Liver (tissue), 3 donors: ENCODE data around the gene MAN2C1.
"Not testable (repeated sequence)": the region's sequence is repeated elsewhere in the genome, so short reads cannot be mapped to it uniquely, and the experiment has no call there.

Experiments
- EGR1 ChIP-seq, 2 donors: IDR thresholded peaks; 2 replicates each; pipeline ENCODE4 v1.6.1; 2016 to 2018; ENCODE audit warnings: antibody characterized with exemption in 2 of 2, low read depth in 2 of 2
- FOXA2 ChIP-seq: IDR thresholded peaks from 2 replicates; pipeline ENCODE4 v1.6.1; 2016; ENCODE audit warnings: antibody characterized with exemption
- GABPA ChIP-seq, 2 donors: IDR thresholded peaks in 1 of 2; conservative IDR thresholded peaks in 1 of 2; 2 replicates each; pipeline ENCODE4 v1.6.1; 2016; ENCODE audit warnings: antibody characterized with exemption in 2 of 2, mild to moderate bottlenecking in 1 of 2, moderate library complexity in 1 of 2
- JUND ChIP-seq, 2 donors: IDR thresholded peaks; 2 replicates each; pipeline ENCODE4 v1.6.1; 2016; ENCODE audit warnings: antibody characterized with exemption in 2 of 2
- NR2F2 ChIP-seq: IDR thresholded peaks from 2 replicates; pipeline ENCODE4 v1.6.1; 2016; ENCODE audit warnings: antibody characterized with exemption
- RAD21 ChIP-seq, 2 donors: IDR thresholded peaks; 2 replicates each; pipeline ENCODE4 v1.6.1; 2016; ENCODE audit warnings: antibody characterized with exemption in 2 of 2, mild to moderate bottlenecking in 2 of 2
- RXRA ChIP-seq, 2 donors: IDR thresholded peaks; 2 replicates each; pipeline ENCODE4 v1.6.1; 2017 to 2018; ENCODE audit warnings: antibody characterized with exemption in 2 of 2, mild to moderate bottlenecking in 1 of 2
- SP1 ChIP-seq: IDR thresholded peaks from 2 replicates; pipeline ENCODE4 v1.6.1; 2018; ENCODE audit warnings: antibody characterized with exemption, mild to moderate bottlenecking
- TF ChIP-seq, protein P1 (sequence below): fragments of 150-350 bp; IDR thresholded peaks from 2 replicates; pipeline ENCODE4 v1.5.1; 2017; ENCODE audit warnings: improper control_type of control experiment, low read depth, low read length; ENCODE audit not compliant: missing input control
- TF ChIP-seq, protein P2 (sequence below): IDR thresholded peaks from 2 replicates; pipeline ENCODE4 v1.6.1; 2016; ENCODE audit warnings: antibody characterized with exemption
- TF ChIP-seq, protein P3 (sequence below): IDR thresholded peaks from 2 replicates; pipeline ENCODE4 v1.6.1; 2016; ENCODE audit warnings: antibody characterized with exemption
- TF ChIP-seq, protein P4 (sequence below): IDR thresholded peaks from 2 replicates; pipeline ENCODE4 v1.6.1; 2016; ENCODE audit warnings: antibody characterized with exemption, mild to moderate bottlenecking
- TF ChIP-seq, protein P5 (sequence below): IDR thresholded peaks from 2 replicates; pipeline ENCODE4 v1.6.1; 2016; ENCODE audit warnings: antibody characterized with exemption
- donor health status: healthy.
- donor health status: healthy.

DNA sequence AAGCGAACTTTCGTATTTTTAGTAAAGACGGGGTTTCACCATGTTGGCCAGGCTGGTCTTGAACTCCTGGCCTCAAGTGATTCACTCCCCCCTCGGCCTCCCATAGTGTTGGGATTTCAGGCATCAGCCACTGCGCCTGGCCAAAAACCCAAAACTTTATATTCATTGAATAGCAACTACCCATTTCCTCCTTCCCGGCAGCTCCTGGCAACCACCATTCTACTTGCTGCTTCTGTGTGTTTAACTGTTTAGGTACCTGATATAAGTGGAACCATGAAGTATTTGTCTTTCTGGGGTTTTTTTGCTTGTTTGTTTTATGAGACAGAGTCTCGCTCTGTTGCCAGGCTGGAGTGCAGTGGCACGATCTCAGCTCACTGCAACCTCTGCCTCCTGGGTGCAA, 24.5 kb downstream of the MAN2C1 start:
- TF ChIP-seq, protein P1, sequence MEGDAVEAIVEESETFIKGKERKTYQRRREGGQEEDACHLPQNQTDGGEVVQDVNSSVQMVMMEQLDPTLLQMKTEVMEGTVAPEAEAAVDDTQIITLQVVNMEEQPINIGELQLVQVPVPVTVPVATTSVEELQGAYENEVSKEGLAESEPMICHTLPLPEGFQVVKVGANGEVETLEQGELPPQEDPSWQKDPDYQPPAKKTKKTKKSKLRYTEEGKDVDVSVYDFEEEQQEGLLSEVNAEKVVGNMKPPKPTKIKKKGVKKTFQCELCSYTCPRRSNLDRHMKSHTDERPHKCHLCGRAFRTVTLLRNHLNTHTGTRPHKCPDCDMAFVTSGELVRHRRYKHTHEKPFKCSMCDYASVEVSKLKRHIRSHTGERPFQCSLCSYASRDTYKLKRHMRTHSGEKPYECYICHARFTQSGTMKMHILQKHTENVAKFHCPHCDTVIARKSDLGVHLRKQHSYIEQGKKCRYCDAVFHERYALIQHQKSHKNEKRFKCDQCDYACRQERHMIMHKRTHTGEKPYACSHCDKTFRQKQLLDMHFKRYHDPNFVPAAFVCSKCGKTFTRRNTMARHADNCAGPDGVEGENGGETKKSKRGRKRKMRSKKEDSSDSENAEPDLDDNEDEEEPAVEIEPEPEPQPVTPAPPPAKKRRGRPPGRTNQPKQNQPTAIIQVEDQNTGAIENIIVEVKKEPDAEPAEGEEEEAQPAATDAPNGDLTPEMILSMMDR: not testable (repeated sequence)
- TF ChIP-seq JUND (IDR thresholded peaks at IDR 0.05); NR2F2; RAD21 (IDR thresholded peaks at IDR 0.05); EGR1 (IDR thresholded peaks at IDR 0.05; ENCODE audit: low read depth in 2 of 2); GABPA (IDR thresholded peaks at IDR 0.05 in 1 of 2, conservative IDR thresholded peaks at IDR 0.05 in 1 of 2); SP1; RXRA (IDR thresholded peaks at IDR 0.05); FOXA2: not testable (repeated sequence)
- TF ChIP-seq, protein P2, sequence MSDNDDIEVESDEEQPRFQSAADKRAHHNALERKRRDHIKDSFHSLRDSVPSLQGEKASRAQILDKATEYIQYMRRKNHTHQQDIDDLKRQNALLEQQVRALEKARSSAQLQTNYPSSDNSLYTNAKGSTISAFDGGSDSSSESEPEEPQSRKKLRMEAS: not testable (repeated sequence)
- TF ChIP-seq, protein P3, sequence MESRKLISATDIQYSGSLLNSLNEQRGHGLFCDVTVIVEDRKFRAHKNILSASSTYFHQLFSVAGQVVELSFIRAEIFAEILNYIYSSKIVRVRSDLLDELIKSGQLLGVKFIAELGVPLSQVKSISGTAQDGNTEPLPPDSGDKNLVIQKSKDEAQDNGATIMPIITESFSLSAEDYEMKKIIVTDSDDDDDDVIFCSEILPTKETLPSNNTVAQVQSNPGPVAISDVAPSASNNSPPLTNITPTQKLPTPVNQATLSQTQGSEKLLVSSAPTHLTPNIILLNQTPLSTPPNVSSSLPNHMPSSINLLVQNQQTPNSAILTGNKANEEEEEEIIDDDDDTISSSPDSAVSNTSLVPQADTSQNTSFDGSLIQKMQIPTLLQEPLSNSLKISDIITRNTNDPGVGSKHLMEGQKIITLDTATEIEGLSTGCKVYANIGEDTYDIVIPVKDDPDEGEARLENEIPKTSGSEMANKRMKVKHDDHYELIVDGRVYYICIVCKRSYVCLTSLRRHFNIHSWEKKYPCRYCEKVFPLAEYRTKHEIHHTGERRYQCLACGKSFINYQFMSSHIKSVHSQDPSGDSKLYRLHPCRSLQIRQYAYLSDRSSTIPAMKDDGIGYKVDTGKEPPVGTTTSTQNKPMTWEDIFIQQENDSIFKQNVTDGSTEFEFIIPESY: not testable (repeated sequence)
- TF ChIP-seq, protein P4, sequence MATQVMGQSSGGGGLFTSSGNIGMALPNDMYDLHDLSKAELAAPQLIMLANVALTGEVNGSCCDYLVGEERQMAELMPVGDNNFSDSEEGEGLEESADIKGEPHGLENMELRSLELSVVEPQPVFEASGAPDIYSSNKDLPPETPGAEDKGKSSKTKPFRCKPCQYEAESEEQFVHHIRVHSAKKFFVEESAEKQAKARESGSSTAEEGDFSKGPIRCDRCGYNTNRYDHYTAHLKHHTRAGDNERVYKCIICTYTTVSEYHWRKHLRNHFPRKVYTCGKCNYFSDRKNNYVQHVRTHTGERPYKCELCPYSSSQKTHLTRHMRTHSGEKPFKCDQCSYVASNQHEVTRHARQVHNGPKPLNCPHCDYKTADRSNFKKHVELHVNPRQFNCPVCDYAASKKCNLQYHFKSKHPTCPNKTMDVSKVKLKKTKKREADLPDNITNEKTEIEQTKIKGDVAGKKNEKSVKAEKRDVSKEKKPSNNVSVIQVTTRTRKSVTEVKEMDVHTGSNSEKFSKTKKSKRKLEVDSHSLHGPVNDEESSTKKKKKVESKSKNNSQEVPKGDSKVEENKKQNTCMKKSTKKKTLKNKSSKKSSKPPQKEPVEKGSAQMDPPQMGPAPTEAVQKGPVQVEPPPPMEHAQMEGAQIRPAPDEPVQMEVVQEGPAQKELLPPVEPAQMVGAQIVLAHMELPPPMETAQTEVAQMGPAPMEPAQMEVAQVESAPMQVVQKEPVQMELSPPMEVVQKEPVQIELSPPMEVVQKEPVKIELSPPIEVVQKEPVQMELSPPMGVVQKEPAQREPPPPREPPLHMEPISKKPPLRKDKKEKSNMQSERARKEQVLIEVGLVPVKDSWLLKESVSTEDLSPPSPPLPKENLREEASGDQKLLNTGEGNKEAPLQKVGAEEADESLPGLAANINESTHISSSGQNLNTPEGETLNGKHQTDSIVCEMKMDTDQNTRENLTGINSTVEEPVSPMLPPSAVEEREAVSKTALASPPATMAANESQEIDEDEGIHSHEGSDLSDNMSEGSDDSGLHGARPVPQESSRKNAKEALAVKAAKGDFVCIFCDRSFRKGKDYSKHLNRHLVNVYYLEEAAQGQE: not testable (repeated sequence)
- TF ChIP-seq, protein P5, sequence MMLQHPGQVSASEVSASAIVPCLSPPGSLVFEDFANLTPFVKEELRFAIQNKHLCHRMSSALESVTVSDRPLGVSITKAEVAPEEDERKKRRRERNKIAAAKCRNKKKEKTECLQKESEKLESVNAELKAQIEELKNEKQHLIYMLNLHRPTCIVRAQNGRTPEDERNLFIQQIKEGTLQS: not testable (repeated sequence)
